MM.1S (cell line): ENCODE data around the gene SLC25A6.

Source experiments
- DNase-seq: peaks from one replicate; pipeline ENCODE4 v3.0.0-alpha.2; 2015
- H2AFZ ChIP-seq: fragments of 300-600 bp; sonication (generic); 2 replicates; pipeline ENCODE4 v1.6.0; 2016; ENCODE audit warnings: antibody characterized with exemption, low read length
- H3F3A ChIP-seq: fragments of 300-600 bp; sonication (generic); 2 replicates; pipeline ENCODE4 v1.6.1; 2016; ENCODE audit warnings: mild to moderate bottlenecking, antibody characterized with exemption, low read length, moderate library complexity, mixed read lengths; ENCODE audit not compliant: insufficient read depth
- H3K27ac ChIP-seq: fragments of 300-600 bp; sonication (generic); 2 replicates; pipeline ENCODE4 v1.5.1; 2016; ENCODE audit warnings: mild to moderate bottlenecking, low read length
- H3K27me3 ChIP-seq: fragments of 300-600 bp; sonication (generic); replicated peaks from 2 replicates; pipeline ENCODE4 v1.6.0; 2016; ENCODE audit warnings: low read length; ENCODE audit not compliant: insufficient read depth
- H3K36me3 ChIP-seq: fragments of 300-600 bp; sonication (generic); replicated peaks from 2 replicates; pipeline ENCODE4 v1.6.1; 2016; ENCODE audit warnings: mild to moderate bottlenecking, low read length, mixed read lengths; ENCODE audit not compliant: insufficient read depth
- H3K4me1 ChIP-seq: fragments of 300-600 bp; sonication (generic); 2 replicates; pipeline ENCODE4 v1.6.1; 2016; ENCODE audit warnings: low read length, mixed read lengths
- H3K4me2 ChIP-seq: fragments of 300-600 bp; sonication (generic); 2 replicates; pipeline ENCODE4 v1.6.0; 2016; ENCODE audit warnings: low read depth, low read length
- H3K4me3 ChIP-seq: fragments of 300-600 bp; sonication (generic); 2 replicates; pipeline ENCODE4 v1.5.1; 2016; ENCODE audit warnings: low read length, mixed read lengths
- H3K79me2 ChIP-seq: fragments of 300-600 bp; sonication (generic); 2 replicates; pipeline ENCODE4 v1.6.1; 2016; ENCODE audit warnings: mixed run types, low read length, mixed read lengths
- H3K9ac ChIP-seq: fragments of 300-600 bp; sonication (generic); 2 replicates; pipeline ENCODE4 v1.6.1; 2016; ENCODE audit warnings: low read length, mixed read lengths
- H3K9me2 ChIP-seq: fragments of 300-600 bp; sonication (generic); replicated peaks from 2 replicates; pipeline ENCODE4 v1.6.1; 2016; ENCODE audit warnings: mild to moderate bottlenecking, low read length, mixed read lengths; ENCODE audit not compliant: insufficient read depth
- H3K9me3 ChIP-seq: fragments of 300-600 bp; sonication (generic); replicated peaks from 2 replicates; pipeline ENCODE4 v1.6.1; 2016; ENCODE audit warnings: mild to moderate bottlenecking, low read length, mixed read lengths; ENCODE audit not compliant: insufficient read depth
- H4K20me1 ChIP-seq: fragments of 300-600 bp; sonication (generic); 2 replicates; pipeline ENCODE4 v1.6.1; 2016; ENCODE audit warnings: mild to moderate bottlenecking, low read length, moderate library complexity, mixed read lengths; ENCODE audit not compliant: insufficient read depth
- CTCF ChIP-seq: fragments of 300-600 bp; sonication (generic); IDR thresholded peaks from 2 replicates; pipeline ENCODE4 v1.5.1; 2016; ENCODE audit warnings: antibody characterized with exemption, low read length, mixed read lengths
- EZH2 ChIP-seq: fragments of 300-600 bp; sonication (generic); optimal IDR thresholded peaks from 2 replicates; pipeline ENCODE3; 2017; ENCODE audit warnings: low read depth, mild to moderate bottlenecking, antibody characterized with exemption, low read length, mixed read lengths
- EZH2phosphoT487 ChIP-seq: fragments of 300-600 bp; sonication (generic); IDR thresholded peaks from 2 replicates; pipeline ENCODE4 v1.6.1; 2018; ENCODE audit warnings: antibody characterized with exemption, low read length

The SLC25A6 gene

GRCh38 chrX:1388651-1389050 is 3.3 kb downstream of the SLC25A6 start:
- no peak overlapping the region for H3K27ac ChIP-seq
- peaks cover 35% of the 10 kb centered on the region; the same call in 1 of the 2 replicates for H4K20me1 ChIP-seq
- no peak for DNase-seq
- H3K36me3 ChIP-seq = peaks cover 10% of the 10 kb centered on the region
- no peak overlapping the region for H3K4me2 ChIP-seq
- H3K27me3 ChIP-seq = no peaks in the 10 kb centered on the region
- H3F3A ChIP-seq = peaks cover 20% of the 10 kb centered on the region
- no peak overlapping the region for H3K4me3 ChIP-seq
- H2AFZ ChIP-seq = no peak overlapping the region
- peaks cover 54% of the 10 kb centered on the region for H3K79me2 ChIP-seq
- no peaks in the 10 kb centered on the region for H3K9me3 ChIP-seq
- H3K9ac ChIP-seq = no peak overlapping the region
- no peaks in the 10 kb centered on the region for H3K4me1 ChIP-seq
- no peak for TF ChIP-seq EZH2
- no peak for TF ChIP-seq EZH2phosphoT487
- TF ChIP-seq CTCF = no peak
- H3K9me2 ChIP-seq = no peaks in the 10 kb centered on the region

- Histone ChIP-seq H4K20me1 (peaks cover 35% of the 10 kb centered on the region; the same call in 1 of the 2 replicates), H2AFZ (no peak overlapping the region), H3K79me2 (peaks cover 47% of the 10 kb centered on the region), H3K4me1 (no peaks in the 10 kb centered on the region), H3K27me3 (no peaks in the 10 kb centered on the region), H3K9me3 (no peaks in the 10 kb centered on the region), H3K9me2 (no peaks in the 10 kb centered on the region), H3K36me3 (peaks cover 10% of the 10 kb centered on the region), H3K4me3 (no peak overlapping the region), H3K9ac (no peak overlapping the region), H3K4me2 (no peak overlapping the region), H3F3A (peaks cover 23% of the 10 kb centered on the region), H3K27ac (no peak overlapping the region)
- DNase-seq = no peak
- TF ChIP-seq EZH2 (no peak), EZH2phosphoT487 (no peak), CTCF (no peak)
These were observed 4.7 kb downstream of the SLC25A6 start for GRCh38 chrX:1387141-1387776.

- no peaks in the 10 kb centered on the region for H3K9me2 ChIP-seq
- H3F3A ChIP-seq = peaks cover 23% of the 10 kb centered on the region
- no peak overlapping the region for H3K27ac ChIP-seq
- H3K9ac ChIP-seq = no peak overlapping the region
- no peak overlapping the region for H2AFZ ChIP-seq
- TF ChIP-seq EZH2phosphoT487 (no peak), CTCF (no peak), EZH2 (no peak)
- no peaks in the 10 kb centered on the region for H3K9me3 ChIP-seq
- peaks cover 44% of the 10 kb centered on the region for H3K79me2 ChIP-seq
- H3K36me3 ChIP-seq = peaks cover 10% of the 10 kb centered on the region
- H4K20me1 ChIP-seq = peaks cover 35% of the 10 kb centered on the region; the same call in 1 of the 2 replicates
- no peaks in the 10 kb centered on the region for H3K4me1 ChIP-seq
- no peak overlapping the region for H3K4me2 ChIP-seq
- no peak for DNase-seq
- no peak overlapping the region for H3K4me3 ChIP-seq
- H3K27me3 ChIP-seq = no peaks in the 10 kb centered on the region
These were observed 5.4 kb downstream of the SLC25A6 start for GRCh38 chrX:1386338-1387127.
